Measurements from ENCODE around the gene PMM1. TPM values are rescaled to one million over a fixed set of nuclear protein-coding genes. Genes with fewer than 3 reads are reported as not detected.

The PMM1 gene
- total and polyA plus RNA-seq, 2 experiments from 2014 or later = 34.0 to 53.7 TPM

GRCh38 chr22:41587347-41587723 lies 2.3 kb downstream of the PMM1 start:
- Histone ChIP-seq H3K4me1 (ENCODE audit: low read depth) (no peaks in the 10 kb centered on the region), H3K9me3 (ENCODE audit: low read depth) (no peaks in the 10 kb centered on the region), H3K4me3 (no peak overlapping the region), H3K27ac (no peak overlapping the region), H3K27me3 (no peaks in the 10 kb centered on the region), H3K36me3 (no peaks in the 10 kb centered on the region)
- no peak for TF ChIP-seq CTCF (IDR thresholded peaks at IDR 0.05; ENCODE audit: low read depth, low read length)
- no peak for DNase-seq (ENCODE audit: low read depth in 1 of 2, low spot score in 1 of 2)

GRCh38 chr22:41585898-41586297 lies 3.7 kb downstream of the PMM1 start:
- no peak for TF ChIP-seq CTCF (IDR thresholded peaks at IDR 0.05; ENCODE audit: low read depth, low read length)

DNA sequence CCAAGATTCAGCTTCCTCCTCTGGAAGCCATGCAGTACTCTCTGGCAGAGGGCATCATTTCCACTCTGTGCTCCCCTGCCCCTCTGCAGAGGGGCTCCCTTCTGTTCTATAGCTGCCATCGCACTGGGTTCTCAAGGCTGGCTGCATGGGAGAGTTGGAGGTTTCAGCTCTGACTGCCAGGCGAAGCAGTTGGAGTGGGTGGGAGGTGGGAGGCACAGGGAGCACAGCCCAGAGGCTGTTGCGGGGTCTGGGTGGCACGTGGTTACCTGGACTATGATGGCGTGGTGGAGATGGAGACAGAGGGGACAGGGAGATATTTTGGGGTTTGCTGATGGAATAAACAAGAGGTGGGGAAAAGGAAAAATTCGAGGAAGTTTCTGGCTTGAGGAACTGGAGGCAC lies 4.8 kb downstream of the PMM1 start:
- H3K4me1 ChIP-seq (ENCODE audit: low read depth) = no peaks in the 10 kb centered on the region

More at GRCh38 chr22:41585898-41586297, 3.7 kb downstream of the PMM1 start:
- Histone ChIP-seq H3K9me3 (ENCODE audit: low read depth) (no peaks in the 10 kb centered on the region), H3K36me3 (no peaks in the 10 kb centered on the region), H3K27me3 (no peaks in the 10 kb centered on the region), H3K4me1 (ENCODE audit: low read depth) (no peaks in the 10 kb centered on the region), H3K27ac (no peak overlapping the region), H3K4me3 (no peak overlapping the region)
- DNase-seq (ENCODE audit: low read depth in 1 of 2, low spot score in 1 of 2) = no peak

GRCh38 chr22:41582694-41583093 lies 6.9 kb downstream of the PMM1 start:
- Histone ChIP-seq H3K9me3 (ENCODE audit: low read depth) (no peaks in the 10 kb centered on the region), H3K27me3 (no peaks in the 10 kb centered on the region), H3K4me1 (ENCODE audit: low read depth) (no peaks in the 10 kb centered on the region), H3K36me3 (no peaks in the 10 kb centered on the region), H3K4me3 (no peak overlapping the region), H3K27ac (peak overlapping the region; percentile 78)
- DNase-seq (ENCODE audit: low read depth in 1 of 2, low spot score in 1 of 2) = peak in 1 of 2 donors; percentile 29
- no peak for TF ChIP-seq CTCF (IDR thresholded peaks at IDR 0.05; ENCODE audit: low read depth, low read length)

More for the DNA sequence above, 4.8 kb downstream of the PMM1 start:
- Histone ChIP-seq H3K9me3 (ENCODE audit: low read depth) (no peaks in the 10 kb centered on the region), H3K27ac (no peak overlapping the region), H3K36me3 (no peaks in the 10 kb centered on the region), H3K27me3 (no peaks in the 10 kb centered on the region), H3K4me3 (no peak overlapping the region)
- no peak for TF ChIP-seq CTCF (IDR thresholded peaks at IDR 0.05; ENCODE audit: low read depth, low read length)
- no peak for DNase-seq (ENCODE audit: low read depth in 1 of 2, low spot score in 1 of 2)

GRCh38 chr22:41579997-41580355 lies 9.7 kb downstream of the PMM1 start:
- no peak for TF ChIP-seq CTCF (IDR thresholded peaks at IDR 0.05; ENCODE audit: low read depth, low read length)
- Histone ChIP-seq H3K4me3 (no peak overlapping the region), H3K36me3 (no peaks in the 10 kb centered on the region)

More at GRCh38 chr22:41579997-41580355, 9.7 kb downstream of the PMM1 start:
- H3K4me1 ChIP-seq (ENCODE audit: low read depth) = no peaks in the 10 kb centered on the region
- H3K27me3 ChIP-seq = no peaks in the 10 kb centered on the region
- no peaks in the 10 kb centered on the region for H3K9me3 ChIP-seq (ENCODE audit: low read depth)
- no peak overlapping the region for H3K27ac ChIP-seq
- DNase-seq (ENCODE audit: low read depth in 1 of 2, low spot score in 1 of 2) = no peak

Data from cardiac muscle cell (in vitro differentiated cells and primary cell).